HG02763 (cell line): ENCODE measurements around the gene SKAP1.
"Not testable (repeated sequence)": the region's sequence is repeated elsewhere in the genome, so short reads cannot be mapped to it uniquely, and the experiment has no call there.

Source experiments
- ATAC-seq: cut with Tn5 transposase; IDR thresholded peaks from one replicate; pipeline ENCODE4 v1.9.1; 2021; ENCODE audit warnings: mild to moderate bottlenecking, moderate library complexity; ENCODE audit not compliant: unreplicated experiment

SKAP1 gene

DNA sequence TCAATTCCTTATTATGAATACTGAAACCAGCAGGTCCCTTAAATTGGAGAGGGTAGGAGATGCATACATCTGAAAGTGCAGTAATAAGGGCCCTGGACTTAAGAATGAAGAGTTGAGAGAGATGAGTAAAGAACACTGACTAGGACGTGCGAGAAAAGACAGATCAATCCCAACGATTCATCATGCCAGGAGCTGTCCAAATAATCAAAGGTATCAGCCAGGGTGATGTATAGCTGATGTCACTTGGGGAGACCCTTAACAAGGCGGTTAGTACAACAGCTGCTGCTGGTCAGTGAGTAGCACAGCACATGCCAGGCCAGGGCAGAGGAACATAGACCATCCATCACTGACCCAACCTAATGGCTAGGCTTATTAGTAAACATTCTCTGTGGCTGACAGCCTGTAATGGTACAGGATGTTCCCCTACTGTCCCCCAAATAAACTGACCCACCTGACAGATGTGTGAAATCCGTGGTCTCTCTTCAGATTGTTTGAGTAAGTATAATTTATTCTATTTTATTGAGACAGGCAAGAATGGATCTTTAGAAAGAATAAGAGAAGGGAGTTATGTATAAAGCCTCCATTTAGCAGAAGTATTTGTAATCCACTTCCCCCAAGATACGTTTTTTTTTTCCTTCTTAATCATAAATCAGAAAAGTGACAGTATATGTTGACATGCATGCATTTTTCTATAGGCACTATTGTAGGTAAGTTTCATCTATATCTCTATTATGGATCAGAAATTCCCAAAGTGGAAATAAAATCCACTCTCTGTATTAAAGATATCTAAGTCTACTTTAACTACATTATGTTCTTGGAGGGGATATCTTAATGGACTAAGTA, 204.1 kb downstream of the SKAP1 start:
- ATAC-seq = no peak

DNA sequence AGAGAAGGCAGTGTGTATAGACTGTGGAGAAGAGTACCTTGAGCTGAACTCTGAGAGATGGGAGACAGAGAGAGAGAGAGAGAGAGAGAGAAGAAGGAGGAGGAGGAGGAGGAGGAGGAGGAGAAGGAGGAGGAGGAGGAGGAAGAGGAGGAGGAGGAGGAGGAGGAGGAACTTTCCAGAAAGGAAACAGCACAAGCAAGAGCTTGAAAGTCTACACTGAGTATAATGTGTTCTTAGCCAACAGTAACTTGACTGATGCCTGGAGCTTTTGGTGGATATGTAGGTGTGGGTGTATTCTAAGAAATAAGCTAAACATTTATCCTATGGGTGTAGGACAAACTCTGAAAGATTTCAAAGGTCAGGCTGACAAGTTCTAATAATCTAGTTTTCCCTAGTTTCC, 206.1 kb downstream of the SKAP1 start:
- no peak for ATAC-seq

DNA sequence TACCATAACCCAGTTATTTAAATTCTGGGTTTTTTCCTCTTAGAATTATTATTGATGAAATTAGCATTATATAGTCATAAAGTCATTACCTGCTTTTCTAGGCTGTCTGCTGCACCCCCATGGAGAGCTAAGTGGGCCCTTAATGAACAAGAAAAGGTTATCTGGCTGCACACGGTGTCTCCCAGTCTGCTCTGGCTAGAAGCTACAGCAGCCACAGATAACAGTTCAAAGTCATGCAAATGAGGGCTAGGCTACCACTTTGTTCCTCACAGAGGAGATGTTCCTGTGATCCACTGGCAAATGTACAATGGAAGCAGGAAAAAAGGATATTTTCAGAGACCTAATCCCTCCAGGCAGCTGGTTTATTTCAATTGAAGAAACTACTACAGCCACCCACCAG, 210.4 kb downstream of the SKAP1 start:
- no peak for ATAC-seq

DNA sequence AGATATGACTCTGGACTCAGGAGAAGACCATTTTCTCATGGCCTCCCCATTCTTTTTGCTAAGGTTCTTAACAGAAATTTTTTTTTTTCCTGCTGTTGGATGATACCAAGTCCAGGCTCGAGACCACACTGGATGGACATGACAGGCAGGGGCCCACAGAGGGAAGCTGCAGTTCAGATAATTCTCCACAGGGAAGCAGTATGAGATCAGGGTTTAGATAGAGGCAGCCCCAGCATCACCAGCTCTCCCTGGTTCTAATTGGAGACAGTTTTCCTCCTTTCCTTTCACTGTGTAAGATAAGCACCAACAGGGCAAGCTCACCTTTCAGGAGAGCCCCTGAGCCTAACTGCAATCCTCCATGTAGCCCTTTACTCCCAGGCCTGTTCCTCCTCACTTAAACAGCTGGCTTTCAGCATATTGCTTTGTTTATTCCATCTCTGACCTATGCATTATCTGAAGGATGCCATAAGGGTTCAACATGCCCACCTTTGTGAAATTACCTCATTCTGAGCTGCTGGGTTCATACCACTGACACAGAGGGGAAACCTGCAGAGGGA, 214.4 kb downstream of the SKAP1 start:
- no peak for ATAC-seq

DNA sequence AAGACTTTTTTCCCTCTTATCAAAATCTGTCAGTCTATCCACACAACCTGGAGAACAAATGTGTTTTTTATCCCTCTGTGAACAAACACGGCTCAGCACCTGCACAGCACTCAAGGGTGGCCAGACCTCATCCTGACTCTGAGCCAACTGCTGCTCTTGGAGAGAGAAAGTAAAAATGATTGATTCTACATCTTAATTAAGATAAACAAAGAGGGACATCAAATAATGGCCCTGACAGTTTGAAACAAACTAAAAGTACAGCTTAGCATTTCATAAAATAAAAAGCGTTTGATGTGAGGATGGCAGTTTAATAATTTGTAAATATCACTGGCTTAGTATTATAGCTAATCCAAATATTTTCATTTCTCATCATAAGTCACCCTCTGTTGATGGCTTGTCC, 216.2 kb downstream of the SKAP1 start:
- ATAC-seq = no peak

DNA sequence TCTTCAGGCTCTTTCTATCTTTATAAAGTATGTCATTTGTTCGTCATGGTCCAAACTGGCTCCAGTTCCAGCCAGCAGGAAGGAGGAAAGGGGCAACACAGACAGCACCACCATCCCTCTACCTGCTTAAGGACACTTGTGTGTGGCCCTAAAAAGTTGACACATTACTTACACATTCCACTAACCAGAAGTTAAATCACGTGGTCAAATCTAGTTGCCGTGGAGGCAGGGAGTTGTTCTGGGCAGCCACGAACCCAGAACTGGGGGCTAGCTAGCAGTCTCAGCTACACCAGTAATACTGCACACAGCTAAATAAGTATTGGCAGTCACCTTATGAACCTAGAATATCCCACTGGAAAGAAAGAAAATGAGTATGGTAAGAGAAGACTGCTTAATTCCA, 218.2 kb downstream of the SKAP1 start:
- no peak for ATAC-seq

DNA sequence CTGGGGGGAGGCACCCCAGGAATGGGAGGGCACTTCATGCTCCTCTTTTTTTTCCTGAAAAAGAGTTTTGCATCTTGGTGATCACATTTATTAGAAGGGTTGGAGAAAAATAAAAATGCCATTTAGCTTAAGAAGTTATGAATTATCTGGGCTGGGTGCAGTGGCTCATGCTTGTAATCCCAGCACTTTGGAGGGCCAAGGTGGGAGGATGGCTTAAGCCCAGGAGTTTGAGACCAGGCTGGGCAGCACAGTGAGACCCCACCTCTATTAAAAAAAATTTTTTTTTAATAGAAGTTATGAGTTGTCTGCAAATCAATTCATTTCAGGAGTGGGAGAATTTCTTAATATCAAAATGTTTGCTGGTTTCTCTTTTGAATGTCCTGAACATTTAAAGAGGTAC, 219.0 kb downstream of the SKAP1 start:
- no peak for ATAC-seq

DNA sequence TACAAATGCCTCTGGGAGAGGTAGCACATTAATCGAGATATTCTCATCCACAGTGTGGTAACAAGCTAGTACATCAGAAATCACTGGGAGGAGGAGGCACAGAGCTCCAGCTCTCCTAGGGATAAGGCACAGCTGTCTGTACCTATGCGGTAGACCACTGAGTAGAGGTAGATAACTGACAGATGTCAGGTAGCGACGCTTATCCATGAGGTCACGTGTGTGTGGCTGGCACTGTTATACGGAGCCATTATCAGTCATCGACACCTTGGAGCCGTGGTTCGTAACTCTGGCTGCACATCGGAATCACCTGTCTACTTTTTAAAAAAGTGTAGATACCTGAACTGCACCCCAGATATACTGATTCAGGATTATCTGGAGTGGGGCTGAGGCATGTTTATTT, 220.0 kb downstream of the SKAP1 start:
- ATAC-seq = no peak

DNA sequence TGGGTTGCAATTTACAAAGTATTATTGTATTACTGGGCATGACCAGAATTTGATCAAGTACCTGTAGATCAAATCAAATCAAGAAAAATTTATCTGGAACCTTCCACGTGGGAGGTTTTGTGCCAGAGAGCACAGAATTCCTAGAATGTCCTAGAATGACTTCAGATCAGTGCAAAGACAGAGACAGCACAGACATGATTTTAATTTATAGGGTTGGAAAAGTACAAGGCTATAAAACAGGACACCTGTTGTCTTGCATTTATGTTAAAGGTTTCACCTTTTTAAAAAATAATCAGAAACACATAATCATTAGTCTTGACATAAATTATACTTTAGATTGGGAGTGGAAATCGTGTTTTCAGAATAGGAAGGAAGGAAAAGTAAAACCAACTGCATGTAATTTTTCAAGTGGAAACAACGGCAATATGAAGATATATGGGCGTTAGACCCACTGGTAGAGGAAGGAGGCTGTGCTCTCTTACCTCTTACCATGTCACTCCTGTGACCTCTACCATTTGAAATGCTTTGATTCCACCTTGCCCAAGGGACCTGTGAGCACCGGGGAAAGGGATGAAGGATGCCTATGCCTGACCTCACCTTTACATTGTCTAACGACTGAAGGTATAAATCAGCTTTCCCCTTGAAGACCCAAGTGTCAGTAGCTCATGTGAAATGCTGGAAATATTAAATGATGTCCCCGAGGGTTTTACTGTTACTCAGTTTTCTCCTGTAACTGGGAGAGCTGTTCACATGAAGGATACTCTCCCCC, 222.1 kb downstream of the SKAP1 start:
- no peak for ATAC-seq

DNA sequence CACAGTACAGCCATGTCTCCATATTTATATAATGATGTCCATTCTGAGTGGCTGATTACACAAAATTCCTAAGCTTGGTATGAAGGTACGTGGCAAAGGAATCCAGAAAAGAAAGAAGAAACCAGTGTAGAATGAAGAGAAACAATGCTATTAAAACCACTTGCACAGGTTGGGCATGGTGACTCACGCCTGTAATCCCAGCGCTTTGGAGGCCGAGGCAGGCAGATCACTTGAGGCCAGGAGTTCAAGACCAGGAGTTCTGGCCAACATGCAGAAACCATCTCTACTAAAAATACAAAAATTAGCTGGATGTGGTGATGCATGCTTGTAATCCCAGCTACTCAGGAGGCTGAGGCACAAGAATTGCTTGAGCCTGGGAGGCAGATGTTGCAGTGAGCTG, 223.0 kb downstream of the SKAP1 start:
- not testable (repeated sequence) for ATAC-seq

DNA sequence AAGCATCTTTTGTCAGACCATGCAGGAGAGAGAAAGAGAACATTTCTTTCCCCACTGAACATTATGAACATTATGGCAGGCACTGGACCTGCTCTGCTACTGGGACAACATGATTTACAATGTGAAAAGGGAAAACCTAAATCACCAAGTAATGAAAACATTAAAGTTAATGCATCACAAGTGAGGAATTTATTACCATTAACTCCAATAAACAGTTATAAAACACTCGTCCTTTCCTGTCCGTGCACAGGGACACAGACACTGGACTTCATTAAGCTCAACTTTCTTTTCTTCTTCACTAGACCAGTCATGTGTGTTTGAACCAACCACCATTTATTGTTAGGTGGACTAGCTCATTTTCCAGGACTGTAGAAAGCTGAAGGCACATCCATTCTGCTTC, 227.1 kb downstream of the SKAP1 start:
- ATAC-seq = no peak

DNA sequence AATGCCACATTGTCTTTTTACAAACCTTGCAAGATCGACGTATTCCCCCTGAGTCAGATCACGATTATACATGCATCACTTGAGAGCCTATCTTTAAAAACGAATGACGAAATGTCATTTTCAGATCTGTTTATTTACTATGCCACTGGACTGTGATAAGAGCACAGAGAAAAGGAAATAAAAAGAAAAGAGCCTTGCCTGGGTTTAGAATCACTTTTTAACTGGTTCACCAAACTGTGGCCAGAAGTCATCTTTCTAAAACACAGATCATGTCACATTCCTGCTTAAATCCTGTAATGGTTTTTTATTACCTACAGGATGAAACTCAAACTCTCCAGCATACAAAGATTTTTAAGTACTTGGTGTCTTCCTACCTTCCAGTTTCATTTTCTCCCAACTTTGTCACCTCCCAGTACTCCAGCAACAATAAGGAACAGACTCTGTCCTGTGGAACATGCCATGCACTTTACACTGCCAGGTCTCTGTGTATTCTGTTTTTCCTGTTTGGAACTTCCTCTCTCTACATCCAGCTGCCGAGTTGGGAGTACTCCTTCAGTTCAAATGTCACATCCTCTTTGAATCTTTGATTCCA, 231.0 kb downstream of the SKAP1 start:
- ATAC-seq = no peak

DNA sequence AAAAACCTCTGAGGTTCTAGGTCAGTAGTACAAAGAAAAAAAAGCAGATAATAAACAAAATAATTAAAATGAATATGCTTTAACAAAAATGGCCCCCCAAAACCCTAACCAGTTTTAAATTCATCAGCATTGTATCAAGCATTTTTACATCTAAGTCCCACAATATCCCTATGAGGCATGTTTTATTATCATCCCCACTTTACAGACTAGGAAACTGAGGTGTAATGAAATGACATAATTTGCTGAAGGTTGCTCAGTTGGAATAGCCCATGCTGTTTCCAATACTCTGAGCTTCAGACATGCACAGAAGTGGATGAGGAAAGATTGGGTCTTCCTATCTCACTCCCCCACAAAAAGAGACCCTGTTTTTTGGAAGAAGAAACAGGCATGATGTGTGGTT, 234.1 kb downstream of the SKAP1 start:
- no peak for ATAC-seq

DNA sequence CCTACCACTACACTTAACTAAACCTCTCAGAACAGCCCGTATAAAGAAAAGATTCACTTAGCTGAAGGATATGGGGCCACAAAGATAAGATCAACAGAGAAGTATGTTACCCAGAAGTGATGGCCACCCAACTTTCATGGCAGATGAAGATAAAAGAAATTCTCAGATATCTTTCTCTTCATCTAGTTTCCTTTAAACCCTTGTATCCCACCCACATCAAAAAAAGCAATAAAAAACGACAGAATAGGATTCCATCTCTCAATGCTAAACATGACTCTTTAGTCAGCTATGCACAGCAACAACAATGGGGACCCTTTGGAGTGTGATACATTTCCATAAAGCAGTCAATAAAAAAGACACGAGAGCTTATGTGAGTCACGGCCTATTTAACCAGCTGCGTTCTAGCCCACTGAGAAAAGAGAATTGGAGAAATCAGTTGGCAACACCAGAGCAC, 235.9 kb downstream of the SKAP1 start:
- no peak for ATAC-seq

DNA sequence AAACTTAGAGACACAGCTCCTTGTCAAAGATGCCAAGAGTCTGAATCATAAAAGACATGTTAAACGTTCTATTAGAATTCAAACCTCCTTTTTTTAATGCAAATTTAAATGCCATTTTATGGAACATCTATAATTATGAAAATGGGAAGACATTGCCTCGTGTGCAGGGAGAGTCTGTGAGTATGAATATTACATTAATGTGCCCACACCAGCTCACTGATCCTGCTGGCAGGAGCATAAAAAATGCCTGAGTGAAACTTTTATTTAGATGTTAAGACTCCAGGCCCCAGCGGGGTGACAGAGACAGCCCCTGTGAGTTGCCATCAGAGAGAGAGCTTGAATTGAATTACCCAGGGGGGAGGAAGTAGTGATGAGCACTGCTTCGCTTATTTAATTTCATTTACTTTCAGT, 237.7 kb downstream of the SKAP1 start:
- ATAC-seq = no peak

DNA sequence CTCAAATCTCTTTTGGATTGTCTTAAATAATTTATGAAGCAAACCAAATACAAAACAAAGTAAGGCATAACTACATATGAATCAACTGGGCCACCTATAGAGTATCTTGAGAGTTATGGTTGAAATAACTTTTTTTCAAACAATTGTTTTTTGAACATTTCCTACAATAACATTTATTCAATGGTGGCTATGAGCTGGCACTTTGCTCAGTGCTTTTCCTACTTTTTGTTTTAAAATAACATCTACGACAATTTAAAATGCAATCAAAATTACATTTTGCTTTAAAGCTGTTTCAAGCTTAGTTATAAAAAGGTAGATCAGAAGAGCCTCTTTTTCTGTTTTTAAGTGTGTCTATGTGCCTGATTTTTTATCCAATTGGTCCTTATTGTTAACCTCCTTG, 238.7 kb downstream of the SKAP1 start:
- ATAC-seq = no peak

DNA sequence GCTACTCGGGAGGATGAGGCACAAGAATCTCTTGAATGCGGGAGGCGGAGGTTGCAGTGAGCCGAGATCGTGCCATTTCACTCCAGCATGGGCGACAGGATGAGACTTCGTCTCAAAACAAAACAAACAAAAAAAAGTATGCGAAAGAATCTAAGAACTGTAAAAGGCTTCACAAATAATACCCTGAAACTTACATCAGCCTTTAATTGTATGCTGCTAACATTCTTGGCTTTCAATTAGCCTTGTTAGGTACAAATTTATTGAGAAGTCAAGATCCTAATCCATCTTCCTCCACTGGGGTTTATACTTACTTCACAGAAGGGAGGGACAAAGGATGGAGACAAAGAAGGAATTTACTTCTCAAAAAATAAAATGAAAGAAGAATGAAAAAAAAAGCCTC, 239.1 kb downstream of the SKAP1 start:
- ATAC-seq = no peak

DNA sequence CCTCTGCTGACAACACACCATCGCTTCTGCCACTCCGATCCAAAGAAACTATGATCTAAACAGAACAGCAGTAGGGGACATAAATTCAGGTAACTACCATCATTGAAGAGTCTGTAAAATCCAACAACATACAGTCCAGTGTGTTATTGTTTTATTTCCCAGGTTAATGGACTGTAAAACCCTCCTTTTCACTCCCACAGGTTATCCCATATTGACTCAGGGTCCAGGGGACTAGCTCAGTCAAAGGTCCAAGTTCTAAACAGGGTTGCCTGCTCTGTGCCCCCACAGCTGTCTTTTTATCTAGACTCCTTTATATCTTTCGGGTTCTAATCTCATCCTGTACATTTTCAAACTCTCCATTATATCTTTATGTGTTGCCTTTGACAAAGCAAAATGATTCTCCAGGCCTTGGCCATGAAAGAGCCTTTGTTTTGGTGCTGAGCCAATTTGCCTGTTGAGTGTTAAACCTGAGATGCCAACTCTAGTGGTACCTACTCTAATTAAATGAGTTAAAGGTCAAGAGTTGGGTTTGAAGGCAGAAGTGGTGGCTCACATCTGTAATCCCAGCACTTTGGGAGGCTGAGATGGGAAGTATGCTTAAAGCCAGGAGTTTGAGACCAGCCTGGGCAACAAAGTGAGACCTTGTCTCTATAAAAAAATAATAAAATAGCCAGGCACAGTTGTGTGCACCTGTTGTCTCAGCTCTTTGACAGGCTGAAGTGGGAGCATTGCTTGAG, 242.0 kb downstream of the SKAP1 start:
- no peak for ATAC-seq

DNA sequence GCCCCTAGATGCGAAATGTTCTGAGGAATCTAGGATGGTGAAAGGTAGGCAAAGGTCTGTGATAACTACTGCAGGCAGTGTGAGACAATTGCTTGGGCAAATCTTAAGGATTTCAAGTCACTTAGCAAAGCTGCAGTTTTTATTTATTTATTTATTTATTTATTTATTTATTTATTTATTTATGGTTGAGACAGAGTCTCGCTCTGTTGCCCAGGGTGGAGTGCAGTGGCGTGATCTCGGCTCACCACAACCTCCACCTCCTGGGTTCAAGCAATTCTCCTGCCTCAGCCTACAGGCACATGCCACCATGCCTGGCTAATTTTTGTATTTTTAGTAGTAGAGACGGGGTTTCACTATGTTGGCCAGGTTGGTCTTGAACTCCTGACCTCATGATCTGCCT, 243.7 kb downstream of the SKAP1 start:
- not testable (repeated sequence) for ATAC-seq

DNA sequence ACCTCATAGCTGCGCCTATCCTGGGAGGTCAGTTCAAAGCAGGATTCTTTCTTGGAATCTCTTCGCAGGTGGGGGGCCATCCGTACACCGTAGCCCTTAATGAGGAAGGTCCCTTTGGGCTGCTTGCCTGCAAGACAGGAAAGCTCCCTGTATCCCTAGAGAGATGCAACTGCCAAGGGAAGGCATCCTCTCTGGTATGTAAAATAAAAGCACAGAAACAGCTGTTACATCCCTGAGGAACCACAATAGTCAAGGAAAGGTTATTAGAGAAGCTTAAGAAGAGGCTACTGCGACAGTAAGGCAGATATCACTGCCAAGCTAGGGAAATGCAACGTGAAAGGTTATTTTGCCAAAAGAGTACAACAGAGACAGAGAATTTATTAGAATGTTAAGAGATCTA, 245.3 kb downstream of the SKAP1 start:
- no peak for ATAC-seq

DNA sequence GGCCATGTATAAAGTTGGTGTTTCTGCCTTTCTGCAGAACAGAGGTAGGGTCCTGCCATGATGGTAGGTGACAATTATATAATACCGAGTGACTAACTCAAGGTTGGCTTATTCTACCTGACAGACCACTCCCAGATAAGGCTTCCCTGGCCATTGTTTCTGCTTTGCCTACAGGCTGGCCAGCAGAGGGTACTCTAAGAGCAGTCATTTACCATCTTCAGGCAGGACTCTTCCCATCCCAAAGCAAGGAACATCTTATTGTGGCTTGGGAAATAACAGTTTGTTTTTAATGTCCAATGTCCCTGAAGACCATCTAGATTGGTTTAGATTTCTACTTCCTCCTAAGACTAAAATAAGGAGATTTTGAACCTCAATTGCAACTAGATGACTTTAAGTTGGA, 248.4 kb downstream of the SKAP1 start:
- ATAC-seq = no peak
